Measurements from ENCODE around the gene LEKR1.

Gene LEKR1

GRCh38 chr3:156981005-156981404, 154.9 kb downstream of the LEKR1 start:
- no peak overlapping the region for H3K4me3 ChIP-seq (ENCODE audit: low read depth, low read length)
- H3K9me3 ChIP-seq (ENCODE audit: insufficient read depth, low read depth, low read length) = no peaks in the 10 kb centered on the region
- H3K4ac ChIP-seq (ENCODE audit: low read depth, low read length) = no peak overlapping the region
- no peak overlapping the region for H4K91ac ChIP-seq (ENCODE audit: low read depth, low read length)
- no peaks in the 10 kb centered on the region for H3K4me1 ChIP-seq (ENCODE audit: control insufficient read depth in 1 of 2, insufficient read depth in 2 of 2, low read length in 2 of 2)
- DNase-seq = no peak
- H2AK5ac ChIP-seq (ENCODE audit: low read length) = no peak overlapping the region
- H3K4me2 ChIP-seq (ENCODE audit: low read length) = no peak overlapping the region
- H3K9ac ChIP-seq (ENCODE audit: low read length) = no peak overlapping the region
- H3K14ac ChIP-seq (ENCODE audit: low read length) = no peak overlapping the region
- no peak overlapping the region for H3K18ac ChIP-seq (ENCODE audit: low read length)
- no CpG with 5 or more reads among the region's 3 CpGs for WGBS (ENCODE audit: extremely low coverage, insufficient coverage, insufficient read length)
- H3K79me2 ChIP-seq (ENCODE audit: control insufficient read depth, insufficient read depth, low read length, poor library complexity) = no peaks in the 10 kb centered on the region
- no peak overlapping the region for H2AFZ ChIP-seq (ENCODE audit: insufficient read depth, low read length, poor library complexity)
- H3K36me3 ChIP-seq (ENCODE audit: control insufficient read depth in 1 of 2, insufficient read depth in 2 of 2, low read length in 2 of 2) = no peaks in the 10 kb centered on the region
- H3K27ac ChIP-seq (ENCODE audit: low read depth, low read length) = no peak overlapping the region
- no peak overlapping the region for H2BK120ac ChIP-seq (ENCODE audit: insufficient read depth, low read length, poor library complexity)
- no peak overlapping the region for H2BK5ac ChIP-seq (ENCODE audit: low read depth, low read length, poor library complexity)
- H4K8ac ChIP-seq (ENCODE audit: low read depth, low read length) = no peak overlapping the region
- H4K12ac ChIP-seq (ENCODE audit: low read depth, low read length) = no peak overlapping the region
- H3K27me3 ChIP-seq (ENCODE audit: insufficient read depth, low read length) = no peaks in the 10 kb centered on the region
- H3K79me1 ChIP-seq (ENCODE audit: low read length) = no peaks in the 10 kb centered on the region
- no peak overlapping the region for H3K23ac ChIP-seq (ENCODE audit: low read length)
- no peak overlapping the region for H2BK12ac ChIP-seq (ENCODE audit: low read length)

DNA sequence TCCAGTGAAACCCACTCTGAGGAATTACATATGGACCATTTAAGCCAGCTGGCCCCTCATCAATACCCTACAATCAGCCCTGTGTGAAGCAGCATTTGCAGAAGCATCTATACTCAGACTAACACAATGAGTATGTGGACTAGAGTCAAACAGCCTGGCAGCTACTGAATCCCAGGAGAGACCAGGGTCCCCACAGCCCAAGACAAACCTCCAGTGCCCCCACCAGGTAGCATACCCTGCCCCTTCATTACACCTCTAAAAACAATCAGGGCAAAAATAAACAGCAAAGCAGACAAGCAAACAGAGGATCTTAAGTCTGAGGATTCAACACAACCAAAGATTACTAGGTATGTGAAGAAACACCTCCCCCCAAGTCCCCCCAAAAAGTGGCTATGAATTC, 157.4 kb downstream of the LEKR1 start:
- Histone ChIP-seq H3K23ac (ENCODE audit: low read length) (peak overlapping the region; percentile 35), H3K79me2 (ENCODE audit: control insufficient read depth, insufficient read depth, low read length, poor library complexity) (no peaks in the 10 kb centered on the region), H3K4me1 (ENCODE audit: control insufficient read depth in 1 of 2, insufficient read depth in 2 of 2, low read length in 2 of 2) (no peaks in the 10 kb centered on the region), H3K79me1 (ENCODE audit: low read length) (no peaks in the 10 kb centered on the region), H2AK5ac (ENCODE audit: low read length) (no peak overlapping the region), H3K27me3 (ENCODE audit: insufficient read depth, low read length) (no peaks in the 10 kb centered on the region), H4K12ac (ENCODE audit: low read depth, low read length) (no peak overlapping the region), H2BK12ac (ENCODE audit: low read length) (no peak overlapping the region), H3K9me3 (ENCODE audit: insufficient read depth, low read depth, low read length) (no peaks in the 10 kb centered on the region), H3K36me3 (ENCODE audit: control insufficient read depth in 1 of 2, insufficient read depth in 2 of 2, low read length in 2 of 2) (no peaks in the 10 kb centered on the region), H3K9ac (ENCODE audit: low read length) (no peak overlapping the region), H3K4me3 (ENCODE audit: low read depth, low read length) (no peak overlapping the region), H4K8ac (ENCODE audit: low read depth, low read length) (no peak overlapping the region), H3K27ac (ENCODE audit: low read depth, low read length) (no peak overlapping the region), H2AFZ (ENCODE audit: insufficient read depth, low read length, poor library complexity) (no peak overlapping the region), H3K4ac (ENCODE audit: low read depth, low read length) (no peak overlapping the region), H4K91ac (ENCODE audit: low read depth, low read length) (no peak overlapping the region), H3K14ac (ENCODE audit: low read length) (no peak overlapping the region), H3K4me2 (ENCODE audit: low read length) (no peak overlapping the region), H2BK120ac (ENCODE audit: insufficient read depth, low read length, poor library complexity) (no peak overlapping the region), H2BK5ac (ENCODE audit: low read depth, low read length, poor library complexity) (no peak overlapping the region), H3K18ac (ENCODE audit: low read length) (no peak overlapping the region)
- DNase-seq = no peak

DNA sequence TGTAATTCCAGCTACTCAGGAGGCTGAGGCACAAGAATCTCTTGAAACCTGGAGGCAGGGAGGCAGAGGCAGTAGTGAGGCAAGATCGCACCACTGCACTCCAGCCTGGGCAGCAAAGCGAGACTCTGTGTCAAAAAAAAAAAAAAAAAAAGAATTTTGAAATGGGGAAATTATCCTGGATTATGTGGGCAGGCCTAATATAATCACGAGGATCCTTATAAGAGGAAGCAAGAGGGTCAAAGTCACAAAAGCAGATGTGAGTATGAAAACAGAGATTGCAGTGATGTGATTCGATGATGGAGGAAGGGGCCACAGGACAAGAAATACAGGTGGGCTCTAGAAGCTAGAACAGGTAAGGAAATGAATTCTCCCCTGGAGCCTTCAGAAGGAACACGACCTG, 159.6 kb downstream of the LEKR1 start:
- no peaks in the 10 kb centered on the region for H3K9me3 ChIP-seq (ENCODE audit: insufficient read depth, low read depth, low read length)
- WGBS (ENCODE audit: extremely low coverage, insufficient coverage, insufficient read length) = no CpG with 5 or more reads among the region's 5 CpGs
- no peak for DNase-seq

GRCh38 chr3:156987946-156988345, 161.8 kb downstream of the LEKR1 start:
- Histone ChIP-seq H3K4ac (ENCODE audit: low read depth, low read length) (no peak overlapping the region), H4K91ac (ENCODE audit: low read depth, low read length) (no peak overlapping the region), H2BK12ac (ENCODE audit: low read length) (no peak overlapping the region), H4K12ac (ENCODE audit: low read depth, low read length) (no peak overlapping the region), H3K4me1 (ENCODE audit: control insufficient read depth in 1 of 2, insufficient read depth in 2 of 2, low read length in 2 of 2) (no peaks in the 10 kb centered on the region), H2BK120ac (ENCODE audit: insufficient read depth, low read length, poor library complexity) (no peak overlapping the region), H2AK5ac (ENCODE audit: low read length) (no peak overlapping the region), H3K14ac (ENCODE audit: low read length) (no peak overlapping the region), H3K4me3 (ENCODE audit: low read depth, low read length) (no peak overlapping the region), H3K4me2 (ENCODE audit: low read length) (no peak overlapping the region), H3K18ac (ENCODE audit: low read length) (no peak overlapping the region), H3K23ac (ENCODE audit: low read length) (no peak overlapping the region), H3K79me1 (ENCODE audit: low read length) (no peaks in the 10 kb centered on the region), H3K9me3 (ENCODE audit: insufficient read depth, low read depth, low read length) (no peaks in the 10 kb centered on the region), H4K8ac (ENCODE audit: low read depth, low read length) (no peak overlapping the region), H3K27ac (ENCODE audit: low read depth, low read length) (no peak overlapping the region), H3K36me3 (ENCODE audit: control insufficient read depth in 1 of 2, insufficient read depth in 2 of 2, low read length in 2 of 2) (no peaks in the 10 kb centered on the region), H2AFZ (ENCODE audit: insufficient read depth, low read length, poor library complexity) (no peak overlapping the region), H2BK5ac (ENCODE audit: low read depth, low read length, poor library complexity) (no peak overlapping the region), H3K79me2 (ENCODE audit: control insufficient read depth, insufficient read depth, low read length, poor library complexity) (no peaks in the 10 kb centered on the region), H3K9ac (ENCODE audit: low read length) (no peak overlapping the region), H3K27me3 (ENCODE audit: insufficient read depth, low read length) (no peaks in the 10 kb centered on the region)
- no peak for DNase-seq
- WGBS (ENCODE audit: extremely low coverage, insufficient coverage, insufficient read length) = no CpG with 5 or more reads among the region's 2 CpGs

More for the DNA sequence above, 159.6 kb downstream of the LEKR1 start:
- no peak overlapping the region for H4K91ac ChIP-seq (ENCODE audit: low read depth, low read length)
- H2BK12ac ChIP-seq (ENCODE audit: low read length) = no peak overlapping the region
- H4K12ac ChIP-seq (ENCODE audit: low read depth, low read length) = no peak overlapping the region
- H3K79me1 ChIP-seq (ENCODE audit: low read length) = no peaks in the 10 kb centered on the region
- no peak overlapping the region for H3K14ac ChIP-seq (ENCODE audit: low read length)
- H2BK5ac ChIP-seq (ENCODE audit: low read depth, low read length, poor library complexity) = no peak overlapping the region
- no peak overlapping the region for H3K9ac ChIP-seq (ENCODE audit: low read length)
- no peak overlapping the region for H2BK120ac ChIP-seq (ENCODE audit: insufficient read depth, low read length, poor library complexity)
- H3K23ac ChIP-seq (ENCODE audit: low read length) = no peak overlapping the region
- no peak overlapping the region for H2AK5ac ChIP-seq (ENCODE audit: low read length)
- no peak overlapping the region for H3K4ac ChIP-seq (ENCODE audit: low read depth, low read length)
- H3K4me1 ChIP-seq (ENCODE audit: control insufficient read depth in 1 of 2, insufficient read depth in 2 of 2, low read length in 2 of 2) = no peaks in the 10 kb centered on the region
- no peak overlapping the region for H3K27ac ChIP-seq (ENCODE audit: low read depth, low read length)
- no peaks in the 10 kb centered on the region for H3K79me2 ChIP-seq (ENCODE audit: control insufficient read depth, insufficient read depth, low read length, poor library complexity)
- no peak overlapping the region for H3K4me3 ChIP-seq (ENCODE audit: low read depth, low read length)
- no peaks in the 10 kb centered on the region for H3K36me3 ChIP-seq (ENCODE audit: control insufficient read depth in 1 of 2, insufficient read depth in 2 of 2, low read length in 2 of 2)
- H3K27me3 ChIP-seq (ENCODE audit: insufficient read depth, low read length) = no peaks in the 10 kb centered on the region
- H2AFZ ChIP-seq (ENCODE audit: insufficient read depth, low read length, poor library complexity) = no peak overlapping the region
- H3K4me2 ChIP-seq (ENCODE audit: low read length) = no peak overlapping the region
- no peak overlapping the region for H4K8ac ChIP-seq (ENCODE audit: low read depth, low read length)
- H3K18ac ChIP-seq (ENCODE audit: low read length) = no peak overlapping the region

- H4K8ac ChIP-seq (ENCODE audit: low read depth, low read length) = no peak overlapping the region
- no peaks in the 10 kb centered on the region for H3K79me2 ChIP-seq (ENCODE audit: control insufficient read depth, insufficient read depth, low read length, poor library complexity)
- H3K9me3 ChIP-seq (ENCODE audit: insufficient read depth, low read depth, low read length) = no peaks in the 10 kb centered on the region
- no peak overlapping the region for H3K27ac ChIP-seq (ENCODE audit: low read depth, low read length)
- no peaks in the 10 kb centered on the region for H3K79me1 ChIP-seq (ENCODE audit: low read length)
- no peak overlapping the region for H2BK12ac ChIP-seq (ENCODE audit: low read length)
- H2AK5ac ChIP-seq (ENCODE audit: low read length) = no peak overlapping the region
- H3K23ac ChIP-seq (ENCODE audit: low read length) = no peak overlapping the region
- H2AFZ ChIP-seq (ENCODE audit: insufficient read depth, low read length, poor library complexity) = no peak overlapping the region
- H3K4me2 ChIP-seq (ENCODE audit: low read length) = no peak overlapping the region
- no peak overlapping the region for H3K4ac ChIP-seq (ENCODE audit: low read depth, low read length)
- H4K91ac ChIP-seq (ENCODE audit: low read depth, low read length) = no peak overlapping the region
- no peak overlapping the region for H3K9ac ChIP-seq (ENCODE audit: low read length)
- H3K4me1 ChIP-seq (ENCODE audit: control insufficient read depth in 1 of 2, insufficient read depth in 2 of 2, low read length in 2 of 2) = no peaks in the 10 kb centered on the region
- H2BK5ac ChIP-seq (ENCODE audit: low read depth, low read length, poor library complexity) = no peak overlapping the region
- no peaks in the 10 kb centered on the region for H3K27me3 ChIP-seq (ENCODE audit: insufficient read depth, low read length)
- no peak overlapping the region for H3K18ac ChIP-seq (ENCODE audit: low read length)
- H3K4me3 ChIP-seq (ENCODE audit: low read depth, low read length) = no peak overlapping the region
- H3K36me3 ChIP-seq (ENCODE audit: control insufficient read depth in 1 of 2, insufficient read depth in 2 of 2, low read length in 2 of 2) = no peaks in the 10 kb centered on the region
- H4K12ac ChIP-seq (ENCODE audit: low read depth, low read length) = no peak overlapping the region
- H3K14ac ChIP-seq (ENCODE audit: low read length) = no peak overlapping the region
- H2BK120ac ChIP-seq (ENCODE audit: insufficient read depth, low read length, poor library complexity) = no peak overlapping the region
- no peak for DNase-seq
Measured at GRCh38 chr3:156997351-156997750, 171.2 kb downstream of the LEKR1 start.

Data from trophoblast cell (in vitro differentiated cells and primary cell).